ENCODE measurements around the gene OTOA.
"Not testable (repeated sequence)": the region's sequence is repeated elsewhere in the genome, so short reads cannot be mapped to it uniquely, and the experiment has no call there.

DNA sequence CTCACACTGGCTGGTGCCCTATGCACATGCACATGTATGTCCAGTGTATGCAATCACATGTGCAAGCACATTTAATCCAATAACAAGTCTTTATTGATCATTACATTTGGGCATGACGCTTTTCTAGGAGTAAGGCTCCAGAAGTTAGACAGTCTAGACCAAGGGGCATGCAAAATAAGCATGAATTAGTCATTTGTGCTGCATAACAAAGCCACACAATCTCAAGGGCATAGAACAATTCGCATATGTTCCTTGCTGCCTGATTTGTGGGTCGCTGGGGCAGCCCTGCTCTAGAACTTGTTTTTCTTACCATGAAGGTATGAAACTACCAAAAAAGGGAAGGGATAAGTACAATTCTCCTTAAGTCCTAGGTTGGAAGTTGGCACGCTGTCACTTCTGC, 67.5 kb downstream of the OTOA start:
- not testable (repeated sequence) for TF ChIP-seq POLR2AphosphoS5 (IDR thresholded peaks at IDR 0.05; ENCODE audit: borderline replicate concordance, low read depth, low read length); EZH2 (IDR thresholded peaks at IDR 0.05); FOXP2 (optimal IDR thresholded peaks at IDR 0.05; ENCODE audit: control extremely low read depth, extremely low read length, insufficient read depth)

All from SK-N-MC (cell line).